SKM-1 treated with dmso at 0.1 percent for 144 hours (cell line): ENCODE measurements around the gene IPO5.

Experiments
- DNase-seq: peaks from one replicate; lab custom pipeline; 2025; ENCODE audit not compliant: unreplicated experiment; lab: John Stamatoyannopoulos, UW

Gene IPO5

DNA sequence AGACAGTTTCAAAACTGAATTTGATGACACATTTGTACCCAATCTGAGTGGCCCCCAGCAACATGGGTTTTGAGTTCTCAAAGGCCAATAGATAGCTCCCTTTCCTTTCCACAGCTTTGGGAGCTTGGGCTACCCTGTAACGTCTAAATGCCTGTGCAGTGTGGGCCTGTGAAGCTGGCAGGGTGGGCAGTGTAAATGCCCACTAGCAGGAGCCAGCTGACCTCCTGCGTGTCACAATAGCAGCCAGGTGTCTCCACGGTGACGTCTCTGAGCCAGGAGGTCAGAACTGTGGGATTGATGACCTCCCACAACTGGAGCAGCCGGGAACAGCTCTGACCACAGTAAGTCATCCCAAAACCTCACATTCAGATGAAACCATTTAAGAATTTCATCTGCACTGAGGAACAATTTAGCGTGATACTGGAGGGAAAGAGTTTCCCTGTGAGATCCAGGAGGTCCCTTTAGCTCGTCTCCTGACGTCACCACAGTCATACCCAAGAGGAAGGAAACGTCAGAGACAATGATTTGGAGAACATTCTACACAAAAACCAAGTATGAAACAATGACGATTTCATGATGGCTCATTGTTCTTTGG is at the start of gene IPO5:
Gene IPO5 (plus strand): TSS at position 300 of the 595 bp plus-strand sequence. CDS start 23,022 bp downstream, outside the sequence.
- DNase-seq = no peak

DNA sequence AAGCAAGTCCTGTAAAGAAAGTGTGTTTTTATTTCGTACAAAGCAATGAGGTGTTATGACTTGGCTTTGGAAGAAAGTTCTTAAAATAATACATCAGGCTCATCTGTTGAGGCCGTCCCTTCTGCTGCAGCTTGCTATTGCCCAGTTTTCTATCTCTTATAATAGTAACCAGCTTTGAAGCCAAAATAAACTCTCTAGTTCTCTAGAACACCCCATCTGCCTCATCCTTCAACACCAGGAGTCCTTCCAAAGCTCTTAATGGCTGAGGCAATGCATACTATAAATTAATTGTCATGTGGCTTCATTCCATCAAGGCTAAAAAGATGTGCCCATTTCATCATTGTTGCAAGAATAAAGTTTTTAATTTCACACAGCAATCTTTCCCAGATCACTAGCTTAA is 49.4 kb upstream of the IPO5 start:
- no peak for DNase-seq

DNA sequence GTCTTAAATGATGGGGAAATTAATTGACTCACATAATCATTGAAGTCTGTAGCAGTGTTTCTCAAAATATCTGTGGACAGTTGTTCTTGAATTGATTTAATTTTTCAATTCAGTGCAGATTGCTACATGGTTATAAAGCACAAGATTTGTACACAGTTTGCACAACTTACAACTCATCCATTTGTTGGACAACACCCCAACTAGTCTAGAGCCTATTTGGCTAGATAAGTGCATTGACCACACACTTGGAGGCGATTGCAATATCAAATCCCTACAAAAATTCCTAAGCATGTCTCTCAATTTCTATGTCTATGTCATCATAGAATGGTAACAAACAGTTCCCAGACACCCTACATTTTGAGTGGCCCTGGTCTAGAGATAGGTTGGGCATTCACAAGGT is 48.0 kb upstream of the IPO5 start:
- no peak for DNase-seq

DNA sequence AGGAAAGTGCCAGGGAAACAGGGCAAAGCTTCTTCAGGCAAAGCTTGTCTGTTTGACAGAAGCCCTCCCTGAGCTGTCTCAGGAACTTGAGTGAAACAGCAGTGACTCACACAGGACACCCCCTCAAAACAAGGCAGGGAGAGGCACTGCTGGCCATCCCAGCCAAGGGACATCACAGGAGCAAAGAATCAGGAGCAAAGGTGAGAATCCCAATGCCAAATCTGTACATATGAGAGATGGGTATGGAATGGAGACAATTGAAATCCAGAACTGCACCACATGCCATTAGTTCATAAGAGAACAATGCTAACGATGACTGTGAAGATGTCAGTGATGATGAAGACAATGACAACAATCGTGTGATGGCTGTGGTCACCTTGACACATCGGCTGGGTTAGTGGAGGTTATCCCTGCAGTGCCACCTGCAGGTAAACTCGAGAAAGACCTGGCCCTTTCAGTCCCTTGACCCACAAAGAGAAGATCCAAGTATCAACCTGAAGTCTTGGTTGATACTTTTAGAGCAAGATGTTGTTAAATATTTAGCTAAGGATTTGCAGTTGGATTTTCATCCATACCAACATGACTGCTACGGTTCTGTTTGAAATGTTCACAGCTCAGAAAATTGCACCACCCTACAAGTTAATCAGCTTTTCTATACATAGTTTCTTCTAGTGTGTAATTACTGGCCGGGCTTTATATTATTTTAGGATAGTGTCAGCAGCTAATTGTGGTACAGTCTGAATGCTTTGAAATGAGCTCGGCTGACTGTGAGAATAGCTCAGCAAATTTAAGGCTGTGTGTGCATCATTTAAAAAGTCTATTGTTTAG is 42.0 kb upstream of the IPO5 start:
- DNase-seq = no peak

DNA sequence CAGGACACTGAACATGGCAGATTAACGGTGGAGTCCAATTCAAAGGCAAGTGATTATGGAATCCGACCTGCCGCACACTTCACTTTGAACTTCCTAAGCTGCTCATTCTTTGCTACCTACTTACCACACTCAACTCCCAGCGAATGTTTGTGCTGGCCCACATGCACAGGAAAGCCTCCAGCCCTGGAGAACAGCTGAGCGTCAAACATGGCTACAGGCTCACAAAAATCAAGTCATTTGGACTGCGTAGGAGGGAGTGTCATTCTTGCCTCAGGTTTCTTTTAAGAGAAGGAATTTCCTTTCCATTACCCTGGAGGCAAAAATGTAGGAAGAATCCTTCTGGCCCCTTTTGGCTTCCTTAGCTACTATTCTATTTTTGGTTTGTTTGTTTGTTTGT is 41.3 kb upstream of the IPO5 start:
- DNase-seq = no peak

DNA sequence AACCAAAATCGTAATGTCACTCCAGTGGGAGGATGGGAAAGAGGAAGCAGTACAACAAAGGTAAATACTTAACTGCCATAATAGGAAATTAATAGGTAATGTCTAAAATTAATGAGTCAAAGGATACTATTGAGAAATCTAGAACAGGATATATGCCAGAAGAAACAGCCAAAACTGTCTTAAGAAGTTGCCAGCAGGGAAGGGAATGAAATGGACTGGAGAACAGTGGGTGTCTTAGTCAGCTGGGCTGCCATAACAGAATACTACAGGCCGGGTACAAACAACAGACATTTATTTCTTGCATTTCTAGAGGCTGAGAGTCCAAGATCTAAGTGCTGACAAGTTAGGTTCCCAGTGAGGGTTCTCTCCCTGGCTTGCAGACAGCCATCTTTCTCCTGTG is 40.3 kb upstream of the IPO5 start:
- no peak for DNase-seq

DNA sequence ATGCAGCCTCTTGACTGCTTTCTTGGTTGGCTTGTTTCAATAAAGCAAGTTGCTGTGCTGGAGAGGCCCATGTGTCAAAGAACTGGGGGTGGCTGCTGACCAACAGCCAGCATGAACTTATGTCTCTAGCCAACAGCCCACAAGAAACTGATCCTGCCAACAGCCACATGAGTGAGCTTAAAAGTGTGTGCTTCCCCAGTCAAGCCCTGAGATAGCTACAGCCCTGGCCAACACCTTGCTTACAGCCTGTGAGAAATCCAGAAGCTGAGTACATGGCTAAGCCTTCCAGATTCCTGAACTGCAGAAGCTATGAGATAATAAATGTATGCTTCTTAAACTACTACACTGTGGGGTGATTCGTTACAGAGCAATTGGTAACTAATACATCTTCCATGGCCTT is 38.9 kb upstream of the IPO5 start:
- no peak for DNase-seq

DNA sequence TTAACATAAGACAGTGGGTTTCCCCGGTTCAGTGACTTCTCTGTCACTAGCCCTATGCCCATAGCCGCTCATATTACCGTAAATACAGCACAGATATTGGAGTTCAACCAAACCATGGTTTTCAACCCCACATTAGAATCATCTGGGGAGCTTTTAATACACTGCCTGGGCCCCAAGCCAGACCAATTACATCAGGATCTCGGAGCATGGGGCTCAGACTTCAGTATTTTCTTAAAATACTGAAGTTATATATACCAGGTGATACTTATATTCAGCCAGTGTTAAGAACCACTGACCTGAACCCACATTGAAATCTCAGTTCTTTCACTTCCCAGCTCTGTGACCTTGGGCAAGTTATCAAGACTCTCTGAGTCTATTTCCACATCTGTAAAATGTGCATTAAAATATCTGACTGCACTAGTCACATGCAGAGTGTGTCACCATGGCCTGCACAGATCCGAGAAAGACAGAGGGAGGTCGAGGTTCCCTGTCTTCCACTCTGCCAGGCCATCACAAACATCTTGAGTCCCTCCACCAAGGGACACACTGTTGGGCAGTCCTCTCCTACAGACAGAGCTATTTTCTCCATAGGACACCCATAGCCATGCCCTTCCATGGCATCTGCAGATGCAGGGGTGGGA is 32.2 kb upstream of the IPO5 start:
- no peak for DNase-seq

DNA sequence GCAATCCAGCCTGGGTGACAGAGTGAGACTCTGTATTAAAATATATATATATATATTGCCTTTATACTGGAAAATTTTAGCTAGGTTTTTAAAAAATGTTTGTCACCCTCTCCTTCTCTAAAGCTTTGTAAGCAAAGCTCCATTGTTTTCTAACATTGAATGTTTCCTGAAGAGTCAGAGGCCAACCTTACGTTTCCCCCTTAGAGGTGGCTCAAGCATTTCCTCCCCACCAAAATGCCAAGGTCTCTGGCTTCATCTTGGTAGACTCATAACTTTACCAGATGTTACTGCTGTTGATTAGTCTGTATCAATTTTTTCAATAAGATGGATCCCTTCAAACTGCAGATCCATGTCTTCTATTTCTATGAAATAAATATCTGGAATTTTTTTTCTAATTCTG is 25.2 kb upstream of the IPO5 start:
- DNase-seq = no peak

DNA sequence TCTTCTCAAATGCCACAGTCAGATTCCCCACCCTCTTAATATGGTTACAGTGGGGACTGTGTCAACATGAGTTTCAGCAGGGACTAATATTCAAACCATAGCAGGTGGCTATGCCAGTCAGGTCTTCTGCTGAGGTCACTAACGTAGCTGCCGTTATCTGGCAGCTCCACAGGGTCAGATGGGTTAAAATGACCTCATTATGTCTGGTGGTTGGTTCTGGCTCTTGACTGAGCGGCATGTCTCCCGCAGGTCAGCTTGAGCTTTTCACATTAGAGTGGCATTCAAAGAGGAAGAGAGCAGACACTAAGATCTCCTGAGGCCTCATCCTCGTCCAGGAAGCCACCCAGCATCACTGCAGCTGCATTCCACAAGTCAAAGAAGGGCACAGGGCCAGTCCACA is 21.4 kb upstream of the IPO5 start:
- no peak for DNase-seq

DNA sequence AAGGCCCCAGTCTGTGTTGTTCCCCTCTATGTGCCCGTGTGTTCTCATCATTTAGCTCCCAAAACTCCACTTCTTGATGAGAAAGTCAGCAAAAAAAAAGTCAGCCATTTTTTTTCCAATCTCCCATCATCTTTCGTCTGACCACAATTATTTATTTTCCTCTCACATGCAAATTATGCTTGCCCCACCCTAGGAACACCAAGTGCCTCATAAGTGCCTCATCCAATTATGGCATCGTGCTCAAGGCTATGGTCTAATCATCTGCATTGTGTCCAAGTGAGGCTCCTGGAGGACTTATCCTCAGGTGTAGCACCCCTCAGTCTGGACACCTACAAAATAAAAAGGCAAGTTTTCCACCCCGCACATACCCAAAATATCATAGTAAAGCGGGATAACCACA is 20.8 kb upstream of the IPO5 start:
- no peak for DNase-seq

DNA sequence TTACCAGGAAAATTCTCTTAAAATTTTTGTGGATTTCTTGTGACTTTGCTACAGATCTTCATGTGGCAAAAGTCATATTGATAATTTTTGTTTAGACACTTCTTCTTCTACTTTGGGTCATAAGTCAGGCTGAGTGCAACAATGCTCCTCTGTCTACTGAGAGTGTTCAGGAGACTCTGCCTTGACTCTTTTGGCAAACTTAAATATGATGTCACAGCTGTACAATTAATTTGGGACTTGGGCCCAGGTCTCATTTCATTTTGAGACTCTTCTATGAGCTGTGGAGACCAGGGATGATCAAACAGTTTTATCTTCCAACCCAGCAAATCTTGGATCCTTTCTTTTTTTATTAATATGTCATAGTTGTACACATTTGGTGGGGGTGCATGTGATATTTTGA is 19.7 kb upstream of the IPO5 start:
- no peak for DNase-seq

DNA sequence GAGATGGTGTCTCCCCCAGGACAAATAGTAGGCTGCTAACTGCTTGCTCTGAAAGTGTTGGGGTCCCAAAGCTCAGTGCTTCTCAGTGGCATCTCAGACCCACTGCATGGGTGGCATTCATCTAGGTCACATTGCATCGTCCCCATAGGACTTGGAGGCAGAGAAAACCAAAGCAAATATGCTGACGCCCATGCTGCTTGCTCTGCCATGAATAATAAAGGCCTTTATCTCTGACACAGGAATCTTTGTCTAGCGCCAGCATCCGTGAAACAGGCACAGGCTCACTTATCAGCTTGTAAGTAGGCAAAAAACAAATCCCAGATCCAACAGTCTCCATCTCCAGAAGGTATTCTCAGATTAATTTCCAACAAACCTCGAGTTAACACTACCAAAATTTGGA is 18.9 kb upstream of the IPO5 start:
- no peak for DNase-seq

DNA sequence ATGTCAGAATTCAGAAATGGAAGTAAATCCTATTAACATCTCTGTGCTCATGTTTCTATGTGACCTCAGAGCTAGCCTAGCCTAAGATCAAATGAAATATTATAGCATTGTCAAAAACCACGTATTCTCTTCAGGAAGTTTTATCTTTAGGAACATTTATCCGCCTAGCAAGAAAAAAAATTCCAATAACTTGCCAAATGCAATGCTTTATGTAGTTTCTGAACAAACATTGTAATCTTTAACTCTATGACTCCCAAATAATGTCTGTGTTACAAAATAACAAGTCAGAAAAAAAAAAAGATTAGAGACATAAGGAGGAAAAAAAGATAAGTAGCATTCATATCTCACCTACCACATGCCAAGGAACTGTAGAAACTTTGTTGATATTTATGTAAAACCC is 18.4 kb upstream of the IPO5 start:
- DNase-seq = no peak

DNA sequence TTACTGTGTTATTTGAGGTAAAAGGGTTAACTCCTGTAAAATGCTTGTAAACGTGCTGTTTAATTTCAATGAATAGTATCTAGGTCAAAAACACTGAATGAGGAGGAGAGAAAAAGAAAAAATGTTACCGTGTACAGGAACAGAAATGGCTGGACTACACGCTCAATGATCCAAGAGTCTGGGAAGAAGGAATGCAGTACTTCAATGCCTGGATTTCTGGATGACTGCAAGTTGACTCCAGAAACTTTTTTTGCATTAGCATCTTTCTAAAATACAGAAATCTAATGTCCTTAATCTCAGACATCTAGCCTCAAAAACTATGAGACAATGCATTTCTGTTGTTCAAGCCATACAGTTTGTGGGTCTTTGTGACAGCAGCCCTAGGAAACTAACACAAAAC is 17.4 kb upstream of the IPO5 start:
- DNase-seq = no peak

DNA sequence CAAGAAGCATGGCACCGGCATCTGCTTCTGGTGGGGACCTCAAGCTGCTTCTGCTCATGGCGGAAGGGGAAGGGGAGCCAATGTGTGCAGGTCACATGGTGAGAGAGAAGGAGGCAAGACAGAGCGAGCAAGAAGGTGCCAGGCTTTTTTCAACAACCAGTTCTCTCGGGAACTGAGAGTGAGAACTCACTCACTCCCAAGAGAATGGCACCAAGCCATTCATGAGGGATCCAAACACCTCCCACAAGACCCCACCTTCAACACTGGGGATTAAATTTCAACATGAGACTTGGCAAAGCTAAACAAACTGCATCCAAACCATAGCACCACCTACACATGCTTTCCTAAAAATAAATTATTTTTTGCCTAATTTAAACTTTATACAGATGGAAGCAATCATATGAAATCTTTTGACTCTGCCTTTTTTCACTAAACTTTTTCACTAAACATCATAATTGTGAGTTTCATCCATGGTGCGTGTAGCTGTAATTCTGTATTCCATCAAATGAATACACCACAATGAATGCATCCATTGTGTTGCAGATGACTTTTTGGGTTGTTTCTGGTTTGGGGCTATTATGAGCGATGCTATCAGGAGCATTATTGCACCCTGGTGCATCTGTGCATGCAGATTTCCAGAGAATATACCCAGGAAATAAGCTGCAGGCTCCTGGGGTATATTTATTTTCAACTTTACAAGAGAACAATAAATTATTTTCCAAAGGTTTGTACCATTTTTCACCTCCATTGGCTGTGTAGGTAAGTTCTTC is 14.6 kb upstream of the IPO5 start:
- DNase-seq = no peak

DNA sequence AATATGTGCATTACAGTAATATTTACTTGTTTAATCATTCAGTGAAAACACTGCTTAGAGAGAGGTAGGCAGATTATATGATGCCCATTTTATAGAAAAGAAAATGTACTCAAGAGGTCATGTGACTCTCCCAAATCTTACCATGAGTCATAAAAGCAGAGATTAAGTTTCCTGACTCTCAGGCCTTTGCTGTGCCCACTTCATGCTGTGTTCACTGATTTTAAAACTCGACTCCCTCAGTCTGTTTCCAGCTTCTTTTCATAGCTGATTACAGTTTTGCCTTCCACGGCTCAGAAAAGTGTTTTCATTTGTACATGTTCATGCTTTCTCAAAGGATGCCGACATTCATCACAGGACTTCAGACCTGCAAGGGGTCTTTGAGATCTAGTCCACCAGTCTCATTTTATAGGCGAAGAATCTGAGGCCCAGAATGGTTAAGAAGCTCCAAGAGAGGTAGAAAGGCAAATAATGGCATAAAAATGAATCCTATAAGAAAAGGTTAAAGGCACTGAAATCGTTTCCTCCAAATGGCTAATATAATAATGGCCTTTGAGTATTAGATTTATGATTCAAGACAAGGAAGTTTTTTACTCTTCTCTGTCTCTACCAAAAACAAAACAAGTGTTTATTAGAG is 9.0 kb upstream of the IPO5 start:
- no peak for DNase-seq

DNA sequence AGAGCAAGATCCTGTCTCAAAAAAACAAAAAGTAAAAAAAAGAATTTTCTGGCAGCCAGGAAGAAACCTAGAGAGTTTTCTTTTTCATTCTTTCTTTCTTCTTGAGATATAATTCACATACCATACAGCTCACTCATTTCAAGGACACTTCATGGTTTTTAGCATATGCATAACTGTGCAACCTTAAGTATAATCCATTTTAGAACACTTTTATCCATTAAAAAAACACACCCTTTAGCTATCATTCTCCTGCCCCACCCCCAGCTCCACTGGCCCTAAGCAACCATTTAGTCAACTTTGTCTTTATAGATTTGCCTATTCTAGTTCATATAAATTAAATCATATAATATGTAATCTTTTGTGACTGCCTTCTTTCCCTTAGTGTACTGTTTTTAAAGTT is 8.1 kb upstream of the IPO5 start:
- no peak for DNase-seq

DNA sequence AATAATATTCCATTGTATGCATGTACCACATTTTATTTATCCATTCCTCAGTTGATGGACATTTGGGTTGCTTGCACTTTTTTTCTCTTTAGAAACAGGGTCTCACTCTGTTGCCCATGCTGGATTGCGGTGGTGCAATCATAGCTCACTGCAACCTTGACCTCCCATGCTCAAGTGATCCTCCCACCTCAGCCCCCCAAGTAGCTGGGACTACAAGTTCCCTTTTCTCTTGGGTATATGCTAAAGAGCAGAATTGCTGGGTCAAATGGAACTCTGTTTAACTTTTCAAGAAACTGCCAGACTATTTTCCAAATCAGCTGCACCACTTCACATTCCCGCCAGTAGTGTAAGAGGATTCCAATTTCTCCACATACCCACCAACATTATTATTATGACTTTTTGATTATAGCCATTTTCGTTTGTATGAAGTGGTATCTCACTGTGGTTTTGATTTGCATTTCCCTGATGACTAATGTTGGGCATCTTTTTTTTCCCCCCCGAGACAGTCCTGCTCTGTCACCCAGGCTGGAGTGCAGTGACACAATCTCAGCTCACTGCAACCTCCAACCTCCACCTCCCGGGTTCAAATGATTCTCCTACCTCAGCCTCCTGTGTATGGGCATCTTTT is 7.6 kb upstream of the IPO5 start:
- no peak for DNase-seq

DNA sequence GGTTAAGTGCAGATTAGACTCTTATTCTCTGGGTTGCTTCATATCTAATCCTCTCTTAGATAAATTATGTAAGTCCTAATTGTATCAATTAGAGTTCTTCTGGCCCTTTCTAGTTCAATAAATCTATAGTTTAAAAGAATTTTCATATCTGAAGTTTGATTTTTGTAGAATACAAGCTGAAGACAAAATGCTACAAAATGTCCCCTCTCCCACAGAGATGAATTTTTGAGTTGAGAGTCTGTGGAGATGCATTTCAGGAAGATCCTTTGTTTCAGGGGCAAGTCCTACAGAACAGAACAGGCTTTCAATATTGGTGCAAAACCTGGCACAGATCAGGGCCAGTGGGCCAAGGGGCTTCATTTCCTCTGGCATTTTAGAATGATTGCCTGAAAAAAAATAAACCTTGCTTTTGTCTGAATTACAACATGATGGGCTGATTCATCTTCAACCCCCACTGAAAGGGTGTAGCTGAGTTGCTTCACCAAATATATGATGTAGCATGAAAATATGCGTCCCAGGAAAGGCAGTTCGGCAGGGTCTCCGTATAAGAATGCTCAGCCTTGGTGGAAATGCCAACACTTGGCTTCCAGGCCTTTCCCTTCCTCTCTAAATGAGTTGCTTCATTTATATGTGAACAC is 6.4 kb upstream of the IPO5 start:
- DNase-seq = no peak
